ENCODE measurements around the gene WDR18.

GRCh38 chr19:1000591-1001537 lies 16.7 kb downstream of the WDR18 start:
- TF ChIP-seq TAF1 (IDR thresholded peaks at IDR 0.05; ENCODE audit: borderline replicate concordance, insufficient read depth, low read length) (no peak), POLR2AphosphoS5 (IDR thresholded peaks at IDR 0.05; ENCODE audit: low read depth, low read length) (no peak), SIN3A (IDR thresholded peaks at IDR 0.05; ENCODE audit: borderline replicate concordance, insufficient read depth, low read length) (no peak), REST (IDR thresholded peaks at IDR 0.05; ENCODE audit: insufficient read depth in 1 of 2, low read depth in 2 of 2, low read length in 2 of 2) (no peak), FOXP2 (optimal IDR thresholded peaks at IDR 0.05; ENCODE audit: borderline replicate concordance, extremely low read depth, extremely low read length, insufficient read depth) (no peak)
